Cardiac muscle cell (in vitro differentiated cells and primary cell): ENCODE results near the gene CASP9. TPM values are rescaled to one million over a fixed set of nuclear protein-coding genes. Genes with fewer than 3 reads are reported as not detected.

Source experiments
- DNase-seq, 2 donors: peaks; one replicate each; pipeline versions ENCODE4 v3.0.0 to v3.0.0-alpha.2; 2010 to 2017; ENCODE audit warnings: low read depth in 1 of 2, low spot score in 1 of 2
- H3K27ac ChIP-seq: fragments of 200-600 bp; sonication (generic); 2 replicates; pipeline ENCODE4 v1.5.1; 2016
- H3K27me3 ChIP-seq: fragments of 200-600 bp; sonication (generic); 2 replicates; pipeline ENCODE4 v1.6.0; 2016; ENCODE audit warnings: control low read depth
- H3K36me3 ChIP-seq: fragments of 200-600 bp; sonication (generic); 2 replicates; pipeline ENCODE4 v1.5.1; 2016; ENCODE audit warnings: control low read depth
- H3K4me1 ChIP-seq: fragments of 200-600 bp; sonication (generic); 2 replicates; pipeline ENCODE4 v1.8.1; 2017; ENCODE audit warnings: low read depth, mild to moderate bottlenecking, mixed run types
- H3K4me3 ChIP-seq: fragments of 200-600 bp; sonication (generic); 2 replicates; pipeline ENCODE4 v1.5.1; 2016; ENCODE audit warnings: mild to moderate bottlenecking
- H3K9me3 ChIP-seq: fragments of 200-600 bp; sonication (generic); 2 replicates; pipeline ENCODE4 v1.5.1; 2017; ENCODE audit warnings: low read depth, mild to moderate bottlenecking, control low read depth
- CTCF ChIP-seq: IDR thresholded peaks from 2 replicates; pipeline ENCODE4 v1.5.1; 2012; ENCODE audit warnings: low read depth, mild to moderate bottlenecking, low read length
- polyA plus RNA-seq: library from polyadenylated mRNA; unstranded; fragments of >200 nt; fragmentation: Nextera tagmentation; extraction: Ambion mirVana; gene quantifications from 2 replicates; pipeline ENCODE4 v1.2.1, GENCODE V29; 2016
- total RNA-seq: library from RNA; depleted of rRNA; stranded (reverse); fragments of >200 nt; gene quantifications from 2 replicates; pipeline ENCODE4 v1.2.3, GENCODE V29; 2016

Gene CASP9
- total and polyA plus RNA-seq, 2 experiments from 2014 or later: 44.7 to 96.1 TPM

DNA sequence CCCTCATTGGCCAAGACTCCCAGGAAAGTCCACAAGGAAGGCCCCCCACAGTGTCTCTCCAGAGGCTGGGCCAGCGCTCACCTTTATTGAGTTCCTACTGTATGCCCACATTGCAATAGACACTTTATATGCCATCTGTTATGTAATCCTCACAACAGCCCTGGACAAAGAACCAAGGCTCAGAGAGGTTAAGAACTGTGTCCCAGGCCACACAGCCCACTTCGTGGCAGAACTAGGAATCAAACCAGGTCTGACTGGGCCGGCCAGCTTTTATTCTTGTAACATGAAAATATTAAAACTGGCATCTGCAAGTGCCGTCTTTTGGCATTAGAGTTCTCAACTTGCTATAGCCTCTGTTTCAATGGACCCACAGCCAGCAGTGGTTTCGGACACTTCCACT, 81.3 kb downstream of the CASP9 start:
- DNase-seq: no peak
- no peaks in the 10 kb centered on the region for H3K9me3 ChIP-seq
- peaks cover 7% of the 10 kb centered on the region for H3K4me1 ChIP-seq
- no peak overlapping the region for H3K4me3 ChIP-seq
- H3K27ac ChIP-seq: no peak overlapping the region
- no peak for TF ChIP-seq CTCF
- H3K27me3 ChIP-seq: no peaks in the 10 kb centered on the region
- no peaks in the 10 kb centered on the region for H3K36me3 ChIP-seq

- H3K4me3 ChIP-seq: no peak overlapping the region
- H3K9me3 ChIP-seq: no peaks in the 10 kb centered on the region
- no peak for TF ChIP-seq CTCF
- H3K27me3 ChIP-seq: no peaks in the 10 kb centered on the region
- no peak overlapping the region for H3K27ac ChIP-seq
- no peak for DNase-seq
- H3K4me1 ChIP-seq: peaks cover 7% of the 10 kb centered on the region
- no peaks in the 10 kb centered on the region for H3K36me3 ChIP-seq
These were observed 81.9 kb downstream of the CASP9 start for GRCh38 chr1:15442119-15442518.

Other genes with a start within 250 kb of the CASP9 start
- gene EFHD2, start 114.3 kb downstream of the CASP9 start, total RNA-seq: 37.9 and 58.2 TPM in 2 replicates
- 43.9 and 60.7 TPM in 2 replicates for gene EFHD2, start 114.3 kb downstream of the CASP9 start, polyA plus RNA-seq
- 0.95 TPM in 1 of 2 replicates, not detected in the other for gene CTRC, start 85.8 kb downstream of the CASP9 start, total RNA-seq
- 0.35 and 0.42 TPM in 2 replicates for gene CTRC, start 85.8 kb downstream of the CASP9 start, polyA plus RNA-seq
- gene CELA2A, start 67.5 kb downstream of the CASP9 start, total RNA-seq: not detected in 2 replicates
- 0.38 TPM in 1 of 2 replicates, not detected in the other for gene CELA2A, start 67.5 kb downstream of the CASP9 start, polyA plus RNA-seq
- gene CELA2B, start 48.1 kb downstream of the CASP9 start, total RNA-seq: not detected in 2 replicates
- 0.26 TPM in 1 of 2 replicates, not detected in the other for gene CELA2B, start 48.1 kb downstream of the CASP9 start, polyA plus RNA-seq
- gene DNAJC16, start 2.6 kb upstream of the CASP9 start, total RNA-seq: 13.6 and 17.8 TPM in 2 replicates
- 9.0 and 9.4 TPM in 2 replicates for gene DNAJC16, start 2.6 kb upstream of the CASP9 start, polyA plus RNA-seq
- gene AGMAT, start 60.8 kb upstream of the CASP9 start, total RNA-seq: 0.45 and 0.70 TPM in 2 replicates
- 0.12 and 0.31 TPM in 2 replicates for gene AGMAT, start 60.8 kb upstream of the CASP9 start, polyA plus RNA-seq
- gene DDI2, start 93.2 kb upstream of the CASP9 start, total RNA-seq: 11.3 and 26.8 TPM in 2 replicates
- gene DDI2, start 93.2 kb upstream of the CASP9 start, polyA plus RNA-seq: 7.4 and 10.0 TPM in 2 replicates
- gene PLEKHM2, start 160.1 kb upstream of the CASP9 start, total RNA-seq: 71.9 and 99.8 TPM in 2 replicates
- gene PLEKHM2, start 160.1 kb upstream of the CASP9 start, polyA plus RNA-seq: 56.8 and 68.3 TPM in 2 replicates
- 6.7 and 6.9 TPM in 2 replicates for gene SLC25A34, start 212.0 kb upstream of the CASP9 start, total RNA-seq
- 1.8 and 2.0 TPM in 2 replicates for gene SLC25A34, start 212.0 kb upstream of the CASP9 start, polyA plus RNA-seq
- 0.51 TPM in 1 of 2 replicates, not detected in the other for gene TMEM82, start 218.3 kb upstream of the CASP9 start, total RNA-seq
- not detected in 2 replicates for gene TMEM82, start 218.3 kb upstream of the CASP9 start, polyA plus RNA-seq
- 141 and 186 TPM in 2 replicates for gene FBLIM1, start 234.6 kb upstream of the CASP9 start, total RNA-seq
- gene FBLIM1, start 234.6 kb upstream of the CASP9 start, polyA plus RNA-seq: 91.6 and 157 TPM in 2 replicates